PC-9 (cell line): ENCODE results near the gene PCARE. TPM values are rescaled to one million over a fixed set of nuclear protein-coding genes. Genes with fewer than 3 reads are reported as not detected.

Source experiments
- BruUV-seq: library from RNA; stranded (reverse); fragments of 400-500 nt; replicated peaks from 2 replicates; lab custom pipeline; 2021; lab: Mats Ljungman, UMichigan
- CTCF ChIA-PET: fragments of 300-600 bp; sonication (Branson Sonifier 250); formaldehyde crosslinking; loops from one replicate; lab custom pipeline; 2022; ENCODE audit warnings: antibody characterized with exemption; lab: Charles Lee
- POLR2A ChIA-PET: fragments of 300-600 bp; sonication (Branson Sonifier 250); formaldehyde crosslinking; loops from one replicate; lab custom pipeline; 2022; ENCODE audit warnings: antibody characterized with exemption; ENCODE audit not compliant: unreplicated experiment; lab: Charles Lee
- DNase-seq, 2 experiments: peaks; one replicate each; pipeline versions ENCODE4 v3.0.0 to v3.0.0-alpha.2; 2015 to 2022; ENCODE audit warnings: mixed read lengths in 1 of 2
- H2AFZ ChIP-seq: fragments of 200-600 bp; sonication (generic); 2 replicates; pipeline ENCODE4 v1.8.1; 2017; ENCODE audit warnings: antibody characterized with exemption
- H3F3A ChIP-seq: fragments of 200-600 bp; sonication (generic); 2 replicates; pipeline ENCODE4 v1.8.1; 2017; ENCODE audit warnings: antibody characterized with exemption, mild to moderate bottlenecking, low read depth; ENCODE audit not compliant: insufficient read depth
- H3K27ac ChIP-seq: fragments of 200-600 bp; sonication (generic); 2 replicates; pipeline ENCODE4 v1.6.1; 2016; ENCODE audit warnings: mixed run types
- H3K27me3 ChIP-seq: fragments of 200-600 bp; sonication (generic); 2 replicates; pipeline ENCODE4 v1.6.1; 2016; ENCODE audit warnings: low read depth, mixed run types; ENCODE audit not compliant: insufficient read depth
- H3K36me3 ChIP-seq: fragments of 200-600 bp; sonication (generic); 2 replicates; pipeline ENCODE4 v1.6.1; 2016; ENCODE audit warnings: low read depth, mixed run types
- H3K4me1 ChIP-seq: fragments of 200-600 bp; sonication (generic); replicated peaks from 2 replicates; pipeline ENCODE4 v1.6.1; 2016; ENCODE audit warnings: mixed run types; ENCODE audit not compliant: insufficient read depth
- H3K4me2 ChIP-seq: fragments of 200-600 bp; sonication (generic); 2 replicates; pipeline ENCODE4 v1.6.1; 2017; ENCODE audit warnings: mixed run types
- H3K4me3 ChIP-seq: fragments of 200-600 bp; sonication (generic); 2 replicates; pipeline ENCODE4 v1.6.1; 2016; ENCODE audit warnings: mixed run types
- H3K79me2 ChIP-seq: fragments of 200-600 bp; sonication (generic); 2 replicates; pipeline ENCODE4 v1.6.1; 2017; ENCODE audit warnings: low read depth, mixed run types
- H3K9me2 ChIP-seq: fragments of 200-600 bp; sonication (generic); 2 replicates; pipeline ENCODE4 v1.8.1; 2017; ENCODE audit warnings: mild to moderate bottlenecking; ENCODE audit not compliant: insufficient read depth
- H3K9me3 ChIP-seq: fragments of 200-600 bp; sonication (generic); 2 replicates; pipeline ENCODE4 v1.8.1; 2016; ENCODE audit warnings: low read depth; ENCODE audit not compliant: insufficient read depth
- H4K20me1 ChIP-seq: fragments of 200-600 bp; sonication (generic); 2 replicates; pipeline ENCODE4 v1.8.1; 2017; ENCODE audit not compliant: insufficient read depth
- EZH2 ChIP-seq: fragments of 200-600 bp; sonication (generic); IDR thresholded peaks from 2 replicates; pipeline ENCODE4 v1.8.0; 2017; ENCODE audit warnings: antibody characterized with exemption, low read depth
- intact Hi-C: fragments of 100-400 bp; cut with micrococcal nuclease; formaldehyde crosslinking; loops from one replicate; pipeline ENCODE4 v1.10.0; 2022; ENCODE audit not compliant: unreplicated experiment
- total RNA-seq: library from RNA; stranded (reverse); gene quantifications from 2 replicates; pipeline ENCODE4 v1.2.3, GENCODE V29; 2021
- TF ChIP-seq, protein P1 (sequence below): fragments of 200-600 bp; sonication (generic); conservative IDR thresholded peaks from 2 replicates; pipeline ENCODE4 v1.6.1; 2017; ENCODE audit warnings: mixed run types, antibody characterized with exemption, mild to moderate bottlenecking, moderate library complexity

The PCARE gene
- total RNA-seq, 1 experiment from 2014 or later, result not detected

DNA sequence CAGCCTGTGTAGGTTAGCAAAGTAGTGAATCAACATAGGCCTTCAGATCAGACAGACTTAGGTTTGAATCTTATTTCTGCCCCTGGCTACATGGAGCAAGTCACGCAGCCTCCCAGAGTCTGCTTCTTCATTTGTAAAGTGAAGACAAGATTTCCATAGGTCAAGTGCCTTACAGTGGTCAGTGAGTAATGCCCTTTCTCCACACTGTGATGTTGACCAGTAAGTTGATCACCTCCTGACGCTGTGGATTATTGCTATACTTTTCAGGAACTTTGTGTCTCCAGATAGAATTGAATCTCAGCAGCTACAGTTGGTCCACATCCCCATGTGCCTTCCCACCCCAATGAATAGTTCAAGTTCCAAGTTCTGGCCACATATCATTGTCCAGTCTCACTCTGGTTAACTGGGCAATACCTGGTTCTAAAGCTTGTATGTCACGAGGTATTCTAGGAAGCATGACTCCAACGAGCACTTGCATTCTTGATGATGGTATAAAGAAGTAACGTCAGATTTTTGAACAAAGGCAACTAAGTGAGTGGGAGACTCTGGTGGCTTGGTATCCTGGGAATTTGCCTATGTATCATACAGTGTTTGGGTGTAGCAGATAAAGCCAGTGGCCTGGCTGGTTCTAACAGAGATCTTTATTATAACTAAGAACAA, 38.8 kb upstream of the PCARE start:
- intact Hi-C loops, result loop anchor here (5.0 kb wide), 1 partner anchor 156 kb away; no protein-coding TSS in a partner anchor
- no peaks in the 10 kb centered on the region for H3K9me2 ChIP-seq
- H3K79me2 ChIP-seq, result peaks cover 32% of the 10 kb centered on the region
- peak in 1 of 2 experiments; percentile 47 for DNase-seq
- no peaks in the 10 kb centered on the region for H3K36me3 ChIP-seq
- H4K20me1 ChIP-seq, result no peaks in the 10 kb centered on the region
- CTCF ChIA-PET, result no interaction called here
- H2AFZ ChIP-seq, result no peak overlapping the region
- peak overlapping the region; percentile 97 for H3K27ac ChIP-seq
- H3K9me3 ChIP-seq, result no peaks in the 10 kb centered on the region
- no peak overlapping the region for H3K4me3 ChIP-seq
- peaks cover 79% of the 10 kb centered on the region for H3K4me1 ChIP-seq
- POLR2A ChIA-PET, result interaction anchor here (0.6 to 2.1 kb wide), 6 partner anchors 17 to 1491 kb away, joined by 3 to 34 read pairs (median 6); no protein-coding TSS in a partner anchor
- no peaks in the 10 kb centered on the region for H3K27me3 ChIP-seq
- peaks cover 56% of the 10 kb centered on the region for H3F3A ChIP-seq
- no TSS peak for BruUV-seq
- TF ChIP-seq, protein P1, sequence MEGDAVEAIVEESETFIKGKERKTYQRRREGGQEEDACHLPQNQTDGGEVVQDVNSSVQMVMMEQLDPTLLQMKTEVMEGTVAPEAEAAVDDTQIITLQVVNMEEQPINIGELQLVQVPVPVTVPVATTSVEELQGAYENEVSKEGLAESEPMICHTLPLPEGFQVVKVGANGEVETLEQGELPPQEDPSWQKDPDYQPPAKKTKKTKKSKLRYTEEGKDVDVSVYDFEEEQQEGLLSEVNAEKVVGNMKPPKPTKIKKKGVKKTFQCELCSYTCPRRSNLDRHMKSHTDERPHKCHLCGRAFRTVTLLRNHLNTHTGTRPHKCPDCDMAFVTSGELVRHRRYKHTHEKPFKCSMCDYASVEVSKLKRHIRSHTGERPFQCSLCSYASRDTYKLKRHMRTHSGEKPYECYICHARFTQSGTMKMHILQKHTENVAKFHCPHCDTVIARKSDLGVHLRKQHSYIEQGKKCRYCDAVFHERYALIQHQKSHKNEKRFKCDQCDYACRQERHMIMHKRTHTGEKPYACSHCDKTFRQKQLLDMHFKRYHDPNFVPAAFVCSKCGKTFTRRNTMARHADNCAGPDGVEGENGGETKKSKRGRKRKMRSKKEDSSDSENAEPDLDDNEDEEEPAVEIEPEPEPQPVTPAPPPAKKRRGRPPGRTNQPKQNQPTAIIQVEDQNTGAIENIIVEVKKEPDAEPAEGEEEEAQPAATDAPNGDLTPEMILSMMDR, result no peak
- TF ChIP-seq EZH2, result no peak
- H3K4me2 ChIP-seq, result peak overlapping the region; percentile 90

DNA sequence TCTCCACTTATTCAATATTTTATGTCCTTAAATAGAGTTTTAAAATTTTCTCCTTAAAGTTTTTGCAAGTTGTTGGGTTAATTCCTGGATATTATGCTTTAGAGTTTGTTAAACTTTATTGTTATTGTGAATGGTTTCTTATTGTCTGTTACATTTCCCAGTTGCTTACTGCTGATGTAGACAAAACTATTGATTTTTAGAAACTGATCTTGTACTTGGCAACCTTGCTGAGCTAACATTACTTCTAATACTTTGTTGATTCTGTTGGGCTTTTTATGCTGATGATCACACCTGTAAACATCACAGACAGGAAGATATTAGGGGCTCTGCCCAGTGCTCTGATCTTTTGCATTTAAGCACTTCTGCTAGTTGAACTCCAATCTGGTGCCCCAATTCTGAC, 38.1 kb upstream of the PCARE start:
- Histone ChIP-seq H3K27ac (peak overlapping the region; percentile 97), H3K27me3 (no peaks in the 10 kb centered on the region), H3K36me3 (no peaks in the 10 kb centered on the region), H3K4me1 (peaks cover 79% of the 10 kb centered on the region), H3K9me2 (no peaks in the 10 kb centered on the region), H2AFZ (no peak overlapping the region), H4K20me1 (no peaks in the 10 kb centered on the region), H3K4me3 (no peak overlapping the region), H3K4me2 (0 out of 2 replicates have a peak overlapping the region, but pooled peaks have one; percentile 90), H3F3A (peaks cover 57% of the 10 kb centered on the region), H3K79me2 (peaks cover 27% of the 10 kb centered on the region), H3K9me3 (no peaks in the 10 kb centered on the region)
- no peak for TF ChIP-seq EZH2
- TF ChIP-seq, protein P1, result no peak
- intact Hi-C loops, result loop anchor here (5.0 kb wide), 1 partner anchor 155 kb away; no protein-coding TSS in a partner anchor
- no peak for DNase-seq
- BruUV-seq, result no TSS peak
- ChIA-PET CTCF (interaction anchor here (0.6 kb wide), 1 partner anchor 51 kb away, joined by 3 read pairs; no protein-coding TSS in a partner anchor), POLR2A (no interaction called here)

DNA sequence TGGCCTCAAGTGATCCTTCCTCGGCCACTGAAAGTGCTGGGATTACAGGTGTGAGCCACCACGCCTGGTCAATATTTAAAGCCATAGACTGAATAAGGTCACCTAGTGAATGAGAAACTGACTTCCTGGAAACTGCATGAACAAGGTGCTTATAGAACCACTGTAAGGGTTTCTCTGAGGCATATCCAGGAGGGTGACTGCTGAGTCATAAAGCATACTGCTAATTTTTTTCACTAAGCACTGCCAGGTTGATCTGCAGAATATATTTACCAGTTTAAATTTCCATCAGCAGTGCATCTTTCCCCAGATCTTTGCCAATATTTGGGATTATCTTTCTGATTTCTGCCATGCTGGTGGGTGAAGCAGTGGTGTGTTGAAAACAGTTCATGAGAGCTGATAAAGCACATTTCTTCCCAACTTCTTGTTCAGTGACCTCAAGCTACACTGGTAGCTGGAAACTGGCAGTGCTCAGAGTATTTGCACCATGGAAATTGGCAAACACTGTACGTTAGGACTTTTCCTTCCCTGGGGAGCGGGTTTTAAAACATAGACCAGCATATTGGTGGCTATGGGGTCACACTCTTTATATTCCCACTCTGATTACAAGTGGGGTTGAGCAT, 36.7 kb upstream of the PCARE start:
- Histone ChIP-seq H2AFZ (no peak overlapping the region), H3K27me3 (no peaks in the 10 kb centered on the region), H3F3A (peaks cover 57% of the 10 kb centered on the region), H3K79me2 (peaks cover 14% of the 10 kb centered on the region), H3K4me2 (peak overlapping the region; percentile 12; the same call in 1 of the 2 replicates), H3K9me3 (no peaks in the 10 kb centered on the region), H3K4me3 (no peak overlapping the region), H3K36me3 (no peaks in the 10 kb centered on the region), H3K4me1 (peaks cover 81% of the 10 kb centered on the region), H3K27ac (peak overlapping the region; percentile 97), H4K20me1 (no peaks in the 10 kb centered on the region), H3K9me2 (no peaks in the 10 kb centered on the region; the same call in 1 of the 2 replicates)
- peak in 1 of 2 experiments; percentile 81 for DNase-seq
- ChIA-PET POLR2A (no interaction called here), CTCF (no interaction called here)
- BruUV-seq, result no TSS peak
- no peak for TF ChIP-seq EZH2
- TF ChIP-seq, protein P1, result no peak
- intact Hi-C loops, result loop anchor here (5.0 kb wide), 1 partner anchor 154 kb away; no protein-coding TSS in a partner anchor
